ENCODE measurements around the gene MAN1C1.

DNA sequence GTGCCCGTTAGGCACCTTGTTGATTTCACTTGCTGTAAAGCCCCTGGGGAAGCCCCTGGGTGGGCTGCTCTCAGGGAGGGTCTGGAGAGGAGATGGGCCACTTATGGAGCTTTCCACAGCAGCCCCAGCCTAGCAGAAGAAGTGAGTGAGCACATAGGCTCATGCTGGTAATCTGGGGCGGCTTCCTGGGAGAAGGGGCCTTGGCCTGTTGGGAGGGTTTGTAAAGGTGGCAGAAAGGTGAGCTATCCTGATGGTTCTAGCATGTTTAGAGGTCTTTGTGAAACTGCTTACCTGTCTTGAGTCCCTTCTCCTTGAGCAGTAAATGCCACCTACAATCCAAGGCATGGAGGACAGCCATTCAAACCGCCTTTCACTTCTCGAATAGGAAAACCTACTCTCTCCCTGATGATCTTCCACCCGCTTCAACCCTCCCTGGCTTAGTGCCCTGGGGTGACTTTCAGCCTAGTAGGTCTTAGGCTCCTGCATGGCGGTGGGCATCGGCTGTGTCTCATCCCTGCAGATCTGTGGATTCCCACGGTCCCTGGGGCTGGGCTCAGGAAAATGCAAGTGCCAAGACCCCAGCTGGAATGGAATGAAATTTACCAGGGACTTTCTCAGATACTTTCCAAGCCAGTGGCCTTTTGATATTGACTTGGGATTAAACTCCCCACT, 95.8 kb downstream of the MAN1C1 start:
- TF ChIP-seq POLR2A (IDR thresholded peaks at IDR 0.05; ENCODE audit: extremely low read depth, insufficient read length) (no peak), MYC (IDR thresholded peaks at IDR 0.05; ENCODE audit: low read depth, low read length) (no peak)
- TF ChIP-seq, protein P1, sequence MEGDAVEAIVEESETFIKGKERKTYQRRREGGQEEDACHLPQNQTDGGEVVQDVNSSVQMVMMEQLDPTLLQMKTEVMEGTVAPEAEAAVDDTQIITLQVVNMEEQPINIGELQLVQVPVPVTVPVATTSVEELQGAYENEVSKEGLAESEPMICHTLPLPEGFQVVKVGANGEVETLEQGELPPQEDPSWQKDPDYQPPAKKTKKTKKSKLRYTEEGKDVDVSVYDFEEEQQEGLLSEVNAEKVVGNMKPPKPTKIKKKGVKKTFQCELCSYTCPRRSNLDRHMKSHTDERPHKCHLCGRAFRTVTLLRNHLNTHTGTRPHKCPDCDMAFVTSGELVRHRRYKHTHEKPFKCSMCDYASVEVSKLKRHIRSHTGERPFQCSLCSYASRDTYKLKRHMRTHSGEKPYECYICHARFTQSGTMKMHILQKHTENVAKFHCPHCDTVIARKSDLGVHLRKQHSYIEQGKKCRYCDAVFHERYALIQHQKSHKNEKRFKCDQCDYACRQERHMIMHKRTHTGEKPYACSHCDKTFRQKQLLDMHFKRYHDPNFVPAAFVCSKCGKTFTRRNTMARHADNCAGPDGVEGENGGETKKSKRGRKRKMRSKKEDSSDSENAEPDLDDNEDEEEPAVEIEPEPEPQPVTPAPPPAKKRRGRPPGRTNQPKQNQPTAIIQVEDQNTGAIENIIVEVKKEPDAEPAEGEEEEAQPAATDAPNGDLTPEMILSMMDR (IDR thresholded peaks at IDR 0.05; ENCODE audit: low read depth, low read length): no peak
- TF ChIP-seq, protein P2, sequence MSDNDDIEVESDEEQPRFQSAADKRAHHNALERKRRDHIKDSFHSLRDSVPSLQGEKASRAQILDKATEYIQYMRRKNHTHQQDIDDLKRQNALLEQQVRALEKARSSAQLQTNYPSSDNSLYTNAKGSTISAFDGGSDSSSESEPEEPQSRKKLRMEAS (IDR thresholded peaks at IDR 0.05; ENCODE audit: low read depth, low read length): no peak

All from NB4 (cell line).